OCI-LY1 (cell line): ENCODE results near the gene PARD3.

Source experiments
- H2AFZ ChIP-seq: fragments of 200-600 bp; sonication (generic), shearing (Covaris generic); 2 replicates; pipeline ENCODE4 v1.6.0; 2014; ENCODE audit warnings: antibody characterized with exemption, mild to moderate bottlenecking, low read length
- H3F3A ChIP-seq: fragments of 200-600 bp; sonication (generic), shearing (Covaris generic); 2 replicates; pipeline ENCODE4 v1.6.0; 2014; ENCODE audit warnings: mild to moderate bottlenecking, antibody characterized with exemption, low read length, moderate library complexity; ENCODE audit not compliant: insufficient read depth
- H3K27ac ChIP-seq: fragments of 200-600 bp; sonication (generic); 2 replicates; pipeline ENCODE4 v1.5.1; 2014; ENCODE audit warnings: low read length, mixed run types, mild to moderate bottlenecking, low read depth; ENCODE audit not compliant: poor library complexity, severe bottlenecking
- H3K27me3 ChIP-seq: fragments of 200-600 bp; sonication (generic); 2 replicates; pipeline ENCODE4 v1.6.0; 2014; ENCODE audit warnings: antibody characterized with exemption, mild to moderate bottlenecking, low read length, moderate library complexity; ENCODE audit not compliant: insufficient read depth
- H3K36me3 ChIP-seq: fragments of 200-600 bp; sonication (generic); 2 replicates; pipeline ENCODE4 v1.6.1; 2014; ENCODE audit warnings: mild to moderate bottlenecking, antibody characterized with exemption, low read length, moderate library complexity, mixed read lengths; ENCODE audit not compliant: insufficient read depth
- H3K4me1 ChIP-seq: fragments of 200-600 bp; sonication (generic); 2 replicates; pipeline ENCODE4 v1.5.1; 2014; ENCODE audit warnings: mild to moderate bottlenecking, low read length, moderate library complexity; ENCODE audit not compliant: insufficient read depth, severe bottlenecking
- H3K4me2 ChIP-seq: fragments of 200-600 bp; sonication (generic), shearing (Covaris generic); 2 replicates; pipeline ENCODE4 v1.6.1; 2014; ENCODE audit warnings: low read length
- H3K4me3 ChIP-seq: fragments of 200-600 bp; sonication (generic); 2 replicates; pipeline ENCODE4 v1.5.1; 2014; ENCODE audit warnings: low read length, low read depth, mild to moderate bottlenecking, mixed read lengths; ENCODE audit not compliant: poor library complexity, severe bottlenecking
- H3K79me2 ChIP-seq: fragments of 200-600 bp; shearing (Covaris generic); 2 replicates; pipeline ENCODE4 v1.6.1; 2016; ENCODE audit warnings: mixed run types, low read length, mixed read lengths; ENCODE audit not compliant: insufficient read depth
- H3K9ac ChIP-seq: fragments of 200-600 bp; sonication (generic), shearing (Covaris generic); 2 replicates; pipeline ENCODE4 v1.6.1; 2014; ENCODE audit warnings: mild to moderate bottlenecking, low read length, mixed read lengths
- H3K9me2 ChIP-seq: fragments of 200-600 bp; sonication (generic), shearing (Covaris generic); 2 replicates; pipeline ENCODE4 v1.6.1; 2014; ENCODE audit warnings: low read depth, mild to moderate bottlenecking, low read length, mixed read lengths
- H3K9me3 ChIP-seq: fragments of 200-600 bp; shearing (Covaris generic); 2 replicates; pipeline ENCODE4 v1.6.1; 2014; ENCODE audit warnings: low read length, mixed read lengths
- H4K20me1 ChIP-seq: fragments of 200-600 bp; sonication (generic), shearing (Covaris generic); 2 replicates; pipeline ENCODE4 v1.6.0; 2016; ENCODE audit warnings: mild to moderate bottlenecking, low read length; ENCODE audit not compliant: insufficient read depth
- CTCF ChIP-seq: fragments of 200-600 bp; sonication (generic), shearing (Covaris generic); IDR thresholded peaks from 2 replicates; pipeline ENCODE4 v1.5.1; 2017; ENCODE audit warnings: mild to moderate bottlenecking, antibody characterized with exemption, low read length, moderate library complexity, mixed read lengths
- EZH2 ChIP-seq: fragments of 200-600 bp; sonication (generic), shearing (Covaris generic); IDR thresholded peaks from 2 replicates; pipeline ENCODE4 v1.8.0; 2017; ENCODE audit warnings: borderline replicate concordance, mixed run types, mild to moderate bottlenecking, antibody characterized with exemption, low read length, moderate library complexity, mixed read lengths

The PARD3 gene

GRCh38 chr10:34160595-34160994, 654.5 kb downstream of the PARD3 start:
- H3K36me3 ChIP-seq = no peaks in the 10 kb centered on the region
- H2AFZ ChIP-seq = no peak overlapping the region
- no peaks in the 10 kb centered on the region for H3K27me3 ChIP-seq
- H3K4me1 ChIP-seq = no peaks in the 10 kb centered on the region
- H4K20me1 ChIP-seq = no peaks in the 10 kb centered on the region
- no peaks in the 10 kb centered on the region for H3K9me2 ChIP-seq
- H3K9me3 ChIP-seq = no peaks in the 10 kb centered on the region
- TF ChIP-seq EZH2 (no peak), CTCF (no peak)
- H3K27ac ChIP-seq = no peak overlapping the region
- H3K9ac ChIP-seq = no peak overlapping the region
- no peaks in the 10 kb centered on the region for H3F3A ChIP-seq
- H3K4me3 ChIP-seq = no peak overlapping the region
- H3K79me2 ChIP-seq = no peaks in the 10 kb centered on the region
- H3K4me2 ChIP-seq = no peak overlapping the region

GRCh38 chr10:34157501-34157900, 657.6 kb downstream of the PARD3 start:
- H3K36me3 ChIP-seq = no peaks in the 10 kb centered on the region
- no peaks in the 10 kb centered on the region for H3K27me3 ChIP-seq
- no peaks in the 10 kb centered on the region for H3K9me3 ChIP-seq
- no peak overlapping the region for H3K4me2 ChIP-seq
- no peak overlapping the region for H3K4me3 ChIP-seq
- H3K27ac ChIP-seq = no peak overlapping the region
- H3K9ac ChIP-seq = no peak overlapping the region
- H3K9me2 ChIP-seq = no peaks in the 10 kb centered on the region
- TF ChIP-seq EZH2 (no peak), CTCF (no peak)
- no peaks in the 10 kb centered on the region for H3K79me2 ChIP-seq
- no peak overlapping the region for H2AFZ ChIP-seq
- H3K4me1 ChIP-seq = no peaks in the 10 kb centered on the region
- no peaks in the 10 kb centered on the region for H3F3A ChIP-seq
- no peaks in the 10 kb centered on the region for H4K20me1 ChIP-seq

GRCh38 chr10:34156781-34157425, 658.2 kb downstream of the PARD3 start:
- no peaks in the 10 kb centered on the region for H3K79me2 ChIP-seq
- H3K4me2 ChIP-seq = no peak overlapping the region
- no peaks in the 10 kb centered on the region for H3F3A ChIP-seq
- H3K36me3 ChIP-seq = no peaks in the 10 kb centered on the region
- H3K9ac ChIP-seq = no peak overlapping the region
- no peaks in the 10 kb centered on the region for H3K9me2 ChIP-seq
- no peak overlapping the region for H3K4me3 ChIP-seq
- no peaks in the 10 kb centered on the region for H3K4me1 ChIP-seq
- no peaks in the 10 kb centered on the region for H3K27me3 ChIP-seq
- H4K20me1 ChIP-seq = no peaks in the 10 kb centered on the region
- no peak overlapping the region for H3K27ac ChIP-seq
- no peak overlapping the region for H2AFZ ChIP-seq
- no peak for TF ChIP-seq CTCF
- no peak for TF ChIP-seq EZH2
- H3K9me3 ChIP-seq = no peaks in the 10 kb centered on the region
